Kidney (tissue), 14 donors: ENCODE measurements around the gene PRICKLE2. TPM values are rescaled to one million over a fixed set of nuclear protein-coding genes. Genes with fewer than 3 reads are reported as not detected.

Experiments
- DNase-seq, 5 donors: peaks; one replicate each; pipeline ENCODE4 v3.0.0-alpha.2; 2013 to 2020
- FAIRE-seq: peaks from 2 replicates; lab custom pipeline; 2012; peaks lifted over from hg19 to GRCh38; lab: Jason Lieb, UNC
- H3K27ac ChIP-seq, 2 donors: one replicate each; pipeline ENCODE4 v1.7.0; 2013; ENCODE audit warnings: low read depth in 2 of 2, low read length in 2 of 2, inconsistent platforms in 1 of 2
- H3K27me3 ChIP-seq: one replicate; pipeline ENCODE4 v1.7.1; 2013; ENCODE audit warnings: low read length, inconsistent platforms; ENCODE audit not compliant: control insufficient read depth, insufficient read depth
- H3K36me3 ChIP-seq, 3 donors: one replicate each; pipeline versions ENCODE4 v1.7.0 to v1.7.1; 2013; ENCODE audit warnings: low read length in 3 of 3, control low read depth in 1 of 3, inconsistent platforms in 1 of 3; ENCODE audit not compliant: insufficient read depth in 3 of 3, control insufficient read depth in 2 of 3
- H3K4me1 ChIP-seq, 3 donors: one replicate each; pipeline versions ENCODE4 v1.7.0 to v1.7.1; 2013; ENCODE audit warnings: low read length in 3 of 3, inconsistent platforms in 1 of 3, low read depth in 1 of 3; ENCODE audit not compliant: control insufficient read depth in 2 of 3, insufficient read depth in 2 of 3
- H3K4me3 ChIP-seq, 3 donors: one replicate each; pipeline versions ENCODE4 v1.7.0 to v1.8.1; 2013; ENCODE audit warnings: low read length in 3 of 3, control low read depth in 1 of 3, inconsistent platforms in 1 of 3
- H3K9ac ChIP-seq, 3 donors: one replicate each; pipeline versions ENCODE4 v1.7.0 to v1.7.1; 2013; ENCODE audit warnings: low read length in 3 of 3, control low read depth in 1 of 3, inconsistent platforms in 1 of 3
- H3K9me3 ChIP-seq, 3 donors: one replicate each; pipeline versions ENCODE4 v1.7.0 to v1.7.1; 2013; ENCODE audit warnings: low read length in 3 of 3, control low read depth in 1 of 3, inconsistent platforms in 1 of 3; ENCODE audit not compliant: control insufficient read depth in 2 of 3, insufficient read depth in 1 of 3
- CTCF ChIP-seq: IDR thresholded peaks from 3 replicates; pipeline ENCODE4 v1.5.1; 2012; ENCODE audit warnings: mild to moderate bottlenecking, moderate library complexity, borderline replicate concordance; ENCODE audit not compliant: insufficient read depth; ENCODE audit errors: extremely low read depth
- intact Hi-C: fragments of 100-400 bp; cut with DNase I; formaldehyde crosslinking; loops from one replicate; pipeline ENCODE4 v1.11.1; 2022
- polyA plus RNA-seq: library from polyadenylated mRNA; stranded (reverse); fragments of 350-450 nt; fragmentation: Illumina TruSeq; extraction: RNeasy Lipid Tissue Mini Kit (QIAGEN cat#74804); gene quantifications from one replicate; pipeline ENCODE4 v1.2.3, GENCODE V29; 2014; ENCODE audit warnings: low read depth, low replicate concordance; ENCODE audit not compliant: insufficient read depth
- total RNA-seq: library from RNA; stranded (reverse); fragmentation: NEBNext Ultra II Directional; extraction: Animal tissue kit (Norgen Biotek cat#: 25700); gene quantifications from one replicate; pipeline ENCODE4 v1.2.1, GENCODE V29; 2021
- donor health status: control.
- donor health status: control.
- donor health status: control.
- donor health status: control.
- donor health status: control.
- donor health status: DM: yes; HTN: yes; CAD: no.
- donor health status: Normal renal cell carcinoma (clear cell type).

The PRICKLE2 gene
- total and polyA plus RNA-seq, 2 donors from 2014 or later: 3.5 to 22.9 TPM

DNA sequence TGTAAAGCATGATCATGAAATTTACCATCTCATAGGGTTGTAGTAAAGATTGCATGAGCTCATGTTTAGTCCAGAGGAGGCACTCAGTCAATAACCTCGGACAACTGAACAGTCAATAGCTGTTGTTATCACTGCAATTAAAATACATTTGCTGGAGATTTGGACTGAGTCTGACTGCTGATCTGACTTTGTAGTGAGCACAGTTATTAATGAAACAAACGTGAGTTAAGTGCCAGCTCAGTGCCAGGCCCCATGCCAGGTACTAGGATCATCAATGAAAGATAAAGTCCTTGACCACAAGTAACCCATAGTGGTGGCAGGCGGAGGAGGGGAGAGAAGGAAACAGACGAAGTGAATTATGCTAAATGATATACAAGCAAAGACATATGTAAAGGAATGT is 43.7 kb upstream of the PRICKLE2 start:
- H3K27ac ChIP-seq: no peak overlapping the region
- H3K4me3 ChIP-seq: no peak overlapping the region

DNA sequence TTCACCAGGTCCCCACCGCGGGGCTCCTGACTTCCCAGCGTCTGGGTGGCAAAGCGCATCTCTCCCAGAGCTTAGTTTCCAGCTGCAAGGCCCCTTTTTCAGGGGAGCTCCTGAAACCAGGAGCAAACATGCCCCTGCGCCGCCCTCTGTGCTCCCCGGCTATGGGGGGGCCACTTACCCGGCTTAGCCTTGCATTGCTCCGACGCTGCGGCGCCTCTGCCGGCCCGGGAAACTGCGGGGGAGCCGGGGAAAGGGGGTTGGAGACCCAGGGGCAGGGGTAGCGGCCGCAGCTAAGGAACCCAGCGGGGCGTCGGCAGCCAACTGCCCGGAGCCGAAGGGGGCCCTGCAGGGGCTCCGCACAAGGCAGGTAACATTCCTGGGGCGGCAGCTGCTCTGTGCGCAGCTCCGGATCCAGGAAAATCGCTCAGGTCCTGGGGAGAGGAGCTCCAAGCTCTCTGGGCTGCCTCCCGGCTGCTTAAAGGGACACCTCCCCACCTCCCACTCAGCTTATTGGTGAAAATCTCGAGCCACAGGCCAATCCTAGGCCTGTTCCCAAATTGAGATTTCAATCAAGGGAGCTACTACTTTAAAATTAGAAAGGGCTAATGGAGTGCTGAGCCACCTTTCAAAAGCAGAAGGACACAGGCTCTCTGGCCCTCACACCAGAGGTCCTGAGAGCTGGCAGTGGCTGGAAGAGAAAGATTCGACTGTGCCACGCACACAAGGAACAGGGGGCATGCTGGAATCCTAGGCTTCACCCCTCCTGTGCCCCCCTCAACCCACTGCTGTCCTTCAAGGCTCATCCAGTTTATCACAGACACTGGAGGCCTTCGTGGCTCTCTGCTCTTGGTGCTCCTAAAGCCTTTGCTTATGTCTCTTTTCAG is 42.7 kb upstream of the PRICKLE2 start:
- no peak for TF ChIP-seq CTCF
- H3K9me3 ChIP-seq: no peaks in the 10 kb centered on the region
- H3K27me3 ChIP-seq: no peaks in the 10 kb centered on the region
- peak overlapping the region; percentile 40 to 69 for H3K27ac ChIP-seq
- peak overlapping the region; percentile 52 to 65 (median 61) for H3K9ac ChIP-seq
- DNase-seq: peak; percentile 61 to 85 (median 77)
- H3K4me3 ChIP-seq: peak overlapping the region; percentile 60 to 73 (median 66)
- H3K4me1 ChIP-seq: peaks cover 0 to 3% (median 0%) of the 10 kb centered on the region in 3 donors
- H3K36me3 ChIP-seq: no peaks in the 10 kb centered on the region
- intact Hi-C loops: no loop called here
- FAIRE-seq: no peak

More for the DNA sequence above, 43.7 kb upstream of the PRICKLE2 start:
- no peak overlapping the region for H3K9ac ChIP-seq
- TF ChIP-seq CTCF: no peak
- intact Hi-C loops: no loop called here
- H3K36me3 ChIP-seq: no peaks in the 10 kb centered on the region
- no peaks in the 10 kb centered on the region for H3K27me3 ChIP-seq
- FAIRE-seq (no peak), DNase-seq (no peak)
- H3K9me3 ChIP-seq: no peaks in the 10 kb centered on the region
- peaks cover 0 to 3% (median 0%) of the 10 kb centered on the region in 3 donors for H3K4me1 ChIP-seq

- peaks cover 0 to 3% (median 0%) of the 10 kb centered on the region in 3 donors for H3K4me1 ChIP-seq
- intact Hi-C loops: no loop called here
- no peak for DNase-seq
- peak overlapping the region in 2 of 3 donors; percentile 52 to 65 for H3K9ac ChIP-seq
- peak overlapping the region; percentile 47 to 67 for H3K27ac ChIP-seq
- FAIRE-seq: no peak
- no peaks in the 10 kb centered on the region for H3K27me3 ChIP-seq
- no peaks in the 10 kb centered on the region for H3K36me3 ChIP-seq
- peak overlapping the region; percentile 60 to 73 (median 66) for H3K4me3 ChIP-seq
- no peak for TF ChIP-seq CTCF
- H3K9me3 ChIP-seq: no peaks in the 10 kb centered on the region
Measured at GRCh38 chr3:64266983-64267382, 41.7 kb upstream of the PRICKLE2 start.
